Trophoblast cell (in vitro differentiated cells and primary cell): ENCODE measurements around the gene IRF9.

ENCODE experiments used
- DNase-seq, 2 donors: peaks; one replicate each; pipeline ENCODE4 v3.0.0-alpha.2; 2016
- H2AFZ ChIP-seq: 2 replicates; pipeline ENCODE4 v1.6.1; 2013; ENCODE audit warnings: low read length, moderate library complexity, mild to moderate bottlenecking; ENCODE audit not compliant: insufficient read depth, poor library complexity
- H2AK5ac ChIP-seq: 2 replicates; pipeline ENCODE4 v1.6.1; 2013; ENCODE audit warnings: mild to moderate bottlenecking, low read length
- H2BK120ac ChIP-seq: 2 replicates; pipeline ENCODE4 v1.6.1; 2013; ENCODE audit warnings: low read length, mild to moderate bottlenecking, moderate library complexity; ENCODE audit not compliant: insufficient read depth, poor library complexity
- H2BK12ac ChIP-seq: 2 replicates; pipeline ENCODE4 v1.6.1; 2013; ENCODE audit warnings: mild to moderate bottlenecking, low read length, moderate library complexity
- H2BK5ac ChIP-seq: 2 replicates; pipeline ENCODE4 v1.6.1; 2013; ENCODE audit warnings: low read length, low read depth, moderate library complexity, mild to moderate bottlenecking; ENCODE audit not compliant: poor library complexity
- H3K14ac ChIP-seq: 2 replicates; pipeline ENCODE4 v1.6.1; 2013; ENCODE audit warnings: mild to moderate bottlenecking, low read length
- H3K18ac ChIP-seq: 2 replicates; pipeline ENCODE4 v1.6.1; 2013; ENCODE audit warnings: mild to moderate bottlenecking, low read length
- H3K23ac ChIP-seq: 2 replicates; pipeline ENCODE4 v1.6.1; 2013; ENCODE audit warnings: low read length
- H3K27ac ChIP-seq: 2 replicates; pipeline ENCODE4 v1.5.1; 2013; ENCODE audit warnings: low read depth, mild to moderate bottlenecking, inconsistent platforms, low read length, moderate library complexity
- H3K27me3 ChIP-seq: 2 replicates; pipeline ENCODE4 v1.6.1; 2013; ENCODE audit warnings: inconsistent platforms, mild to moderate bottlenecking, low read length, moderate library complexity; ENCODE audit not compliant: insufficient read depth
- H3K36me3 ChIP-seq, 2 experiments: 1 replicate in 1 of 2; 2 replicates in 1 of 2; pipeline ENCODE4 v1.6.1; 2013; ENCODE audit warnings: low read length in 2 of 2, mild to moderate bottlenecking in 2 of 2, moderate library complexity in 1 of 2; ENCODE audit not compliant: insufficient read depth in 2 of 2, control insufficient read depth in 1 of 2
- H3K4ac ChIP-seq: 2 replicates; pipeline ENCODE4 v1.6.1; 2013; ENCODE audit warnings: low read depth, mild to moderate bottlenecking, low read length, moderate library complexity
- H3K4me1 ChIP-seq, 2 experiments: 1 replicate in 1 of 2; 2 replicates in 1 of 2; pipeline ENCODE4 v1.6.1; 2013; ENCODE audit warnings: low read length in 2 of 2, mild to moderate bottlenecking in 2 of 2, moderate library complexity in 1 of 2; ENCODE audit not compliant: insufficient read depth in 2 of 2, control insufficient read depth in 1 of 2
- H3K4me2 ChIP-seq: 2 replicates; pipeline ENCODE4 v1.6.1; 2013; ENCODE audit warnings: inconsistent platforms, mild to moderate bottlenecking, low read length, moderate library complexity
- H3K4me3 ChIP-seq: 2 replicates; pipeline ENCODE4 v1.5.1; 2013; ENCODE audit warnings: mild to moderate bottlenecking, low read depth, low read length, inconsistent platforms
- H3K79me1 ChIP-seq: one replicate; pipeline ENCODE4 v1.6.1; 2013; ENCODE audit warnings: low read length
- H3K79me2 ChIP-seq: 2 replicates; pipeline ENCODE4 v1.6.1; 2013; ENCODE audit warnings: low read length, mild to moderate bottlenecking; ENCODE audit not compliant: control insufficient read depth, insufficient read depth, poor library complexity
- H3K9ac ChIP-seq: 2 replicates; pipeline ENCODE4 v1.6.1; 2013; ENCODE audit warnings: mild to moderate bottlenecking, low read length
- H3K9me3 ChIP-seq: 2 replicates; pipeline ENCODE4 v1.6.1; 2013; ENCODE audit warnings: low read depth, mild to moderate bottlenecking, control low read depth, inconsistent platforms, low read length; ENCODE audit not compliant: insufficient read depth
- H4K12ac ChIP-seq: 2 replicates; pipeline ENCODE4 v1.6.1; 2013; ENCODE audit warnings: low read depth, mild to moderate bottlenecking, low read length, moderate library complexity
- H4K8ac ChIP-seq: 2 replicates; pipeline ENCODE4 v1.6.1; 2013; ENCODE audit warnings: low read depth, mild to moderate bottlenecking, low read length, moderate library complexity
- H4K91ac ChIP-seq: one replicate; pipeline ENCODE4 v1.6.1; 2013; ENCODE audit warnings: low read depth, mild to moderate bottlenecking, low read length, moderate library complexity
- WGBS: extraction: QIAGEN DNeasy Blood & Tissue Kit; methylation state at CpG from one replicate; pipeline ENCODE4 v1.1.7; 2013; ENCODE audit warnings: missing lambda C conversion rate; ENCODE audit not compliant: insufficient read length, insufficient coverage; ENCODE audit errors: extremely low coverage; 5-methylcytosine and 5-hydroxymethylcytosine counted together

IRF9 gene

DNA sequence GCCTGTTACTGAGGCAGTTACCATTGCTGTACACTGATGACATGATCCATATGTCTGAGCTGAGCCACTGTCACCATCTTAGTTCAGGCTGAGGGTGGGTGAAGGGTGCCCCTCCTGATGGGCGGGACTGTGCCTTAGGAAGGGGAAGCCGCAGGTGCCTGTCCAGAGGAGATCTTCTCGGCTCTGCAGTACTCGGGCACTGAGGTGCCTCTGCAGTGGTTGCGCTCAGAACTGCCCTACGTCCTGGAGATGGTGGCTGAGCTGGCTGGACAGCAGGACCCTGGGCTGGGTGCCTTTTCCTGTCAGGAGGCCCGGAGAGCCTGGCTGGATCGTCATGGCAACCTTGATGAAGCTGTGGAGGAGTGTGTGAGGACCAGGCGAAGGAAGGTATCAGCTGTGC, 10.1 kb upstream of the IRF9 start:
- no peak overlapping the region for H3K18ac ChIP-seq
- H3K4me2 ChIP-seq, result no peak overlapping the region
- H2BK12ac ChIP-seq, result no peak overlapping the region
- H2AFZ ChIP-seq, result no peak overlapping the region
- peaks cover 8 to 9% of the 10 kb centered on the region in 2 experiments for H3K4me1 ChIP-seq
- H3K9ac ChIP-seq, result no peak overlapping the region
- no peak overlapping the region for H4K12ac ChIP-seq
- H4K8ac ChIP-seq, result no peak overlapping the region
- H2BK120ac ChIP-seq, result no peak overlapping the region
- no peaks in the 10 kb centered on the region for H3K27me3 ChIP-seq
- H3K36me3 ChIP-seq, result peaks cover 38 to 49% of the 10 kb centered on the region in 2 experiments
- WGBS, result no CpG with 5 or more reads among the region's 9 CpGs
- H3K79me2 ChIP-seq, result peaks cover 14% of the 10 kb centered on the region
- no peak for DNase-seq
- H4K91ac ChIP-seq, result no peak overlapping the region
- H3K4ac ChIP-seq, result no peak overlapping the region
- peaks cover 13% of the 10 kb centered on the region for H3K79me1 ChIP-seq
- no peak overlapping the region for H3K23ac ChIP-seq
- no peak overlapping the region for H3K27ac ChIP-seq
- H3K4me3 ChIP-seq, result no peak overlapping the region
- no peak overlapping the region for H2AK5ac ChIP-seq
- no peak overlapping the region for H3K14ac ChIP-seq
- H3K9me3 ChIP-seq, result peaks cover 3% of the 10 kb centered on the region
- H2BK5ac ChIP-seq, result no peak overlapping the region

- Histone ChIP-seq H3K79me2 (peaks cover 11% of the 10 kb centered on the region), H3K36me3 (peaks cover 42 to 54% of the 10 kb centered on the region in 2 experiments), H3K4me3 (no peak overlapping the region), H3K4me1 (peaks cover 8% of the 10 kb centered on the region in 2 experiments), H3K18ac (no peak overlapping the region), H3K79me1 (peaks cover 9% of the 10 kb centered on the region), H3K4ac (no peak overlapping the region), H2AFZ (no peak overlapping the region), H4K91ac (no peak overlapping the region), H3K9ac (no peak overlapping the region), H3K27ac (no peak overlapping the region), H3K14ac (no peak overlapping the region), H3K23ac (no peak overlapping the region), H3K9me3 (peaks cover 3% of the 10 kb centered on the region), H2BK5ac (no peak overlapping the region), H4K12ac (no peak overlapping the region), H3K27me3 (no peaks in the 10 kb centered on the region), H2BK120ac (no peak overlapping the region), H2BK12ac (no peak overlapping the region), H2AK5ac (no peak overlapping the region), H3K4me2 (no peak overlapping the region), H4K8ac (no peak overlapping the region)
- no CpG with 5 or more reads among the region's 16 CpGs for WGBS
- no peak for DNase-seq
Observed at GRCh38 chr14:24151404-24152080, 9.5 kb upstream of the IRF9 start.

GRCh38 chr14:24155100-24155499, 6.0 kb upstream of the IRF9 start:
- no peak overlapping the region for H2AFZ ChIP-seq
- H4K12ac ChIP-seq, result no peak overlapping the region
- no peak overlapping the region for H2BK12ac ChIP-seq
- no peak overlapping the region for H3K4ac ChIP-seq
- no peak overlapping the region for H3K14ac ChIP-seq
- no peak overlapping the region for H2AK5ac ChIP-seq
- H3K9me3 ChIP-seq, result peaks cover 3% of the 10 kb centered on the region
- H3K4me2 ChIP-seq, result no peak overlapping the region
- H3K27ac ChIP-seq, result no peak overlapping the region
- H3K23ac ChIP-seq, result no peak overlapping the region
- no peak overlapping the region for H4K91ac ChIP-seq
- no peak for DNase-seq
- H3K36me3 ChIP-seq, result peaks cover 55 to 64% of the 10 kb centered on the region in 2 experiments
- H2BK120ac ChIP-seq, result no peak overlapping the region
- whole genome bisulfite sequencing, result no CpG with 5 or more reads among the region's 10 CpGs
- H3K79me1 ChIP-seq, result no peaks in the 10 kb centered on the region
- H3K9ac ChIP-seq, result no peak overlapping the region
- no peak overlapping the region for H3K18ac ChIP-seq
- no peaks in the 10 kb centered on the region for H3K27me3 ChIP-seq
- no peak overlapping the region for H4K8ac ChIP-seq
- no peak overlapping the region for H2BK5ac ChIP-seq
- no peak overlapping the region for H3K4me3 ChIP-seq
- H3K79me2 ChIP-seq, result no peaks in the 10 kb centered on the region
- H3K4me1 ChIP-seq, result no peaks in the 10 kb centered on the region

GRCh38 chr14:24156840-24157239, 4.2 kb upstream of the IRF9 start:
- DNase-seq, result no peak
- WGBS, result no CpG with 5 or more reads among the region's 1 CpG
- peaks cover 4% of the 10 kb centered on the region for H3K79me1 ChIP-seq

More at GRCh38 chr14:24156840-24157239, 4.2 kb upstream of the IRF9 start:
- H2AK5ac ChIP-seq, result no peak overlapping the region
- no peak overlapping the region for H4K91ac ChIP-seq
- H3K27me3 ChIP-seq, result no peaks in the 10 kb centered on the region
- no peak overlapping the region for H3K9ac ChIP-seq
- H3K4me3 ChIP-seq, result no peak overlapping the region
- H2BK12ac ChIP-seq, result no peak overlapping the region
- H3K14ac ChIP-seq, result no peak overlapping the region
- H3K4ac ChIP-seq, result no peak overlapping the region
- no peak overlapping the region for H3K27ac ChIP-seq
- no peak overlapping the region for H3K23ac ChIP-seq
- H4K12ac ChIP-seq, result no peak overlapping the region
- H3K4me1 ChIP-seq, result peaks cover 3 to 5% of the 10 kb centered on the region in 2 experiments
- peaks cover 46 to 54% of the 10 kb centered on the region in 2 experiments for H3K36me3 ChIP-seq
- no peak overlapping the region for H4K8ac ChIP-seq
- no peak overlapping the region for H3K4me2 ChIP-seq
- peaks cover 2% of the 10 kb centered on the region for H3K79me2 ChIP-seq
- H2BK5ac ChIP-seq, result no peak overlapping the region
- H3K18ac ChIP-seq, result no peak overlapping the region
- H2BK120ac ChIP-seq, result no peak overlapping the region
- H2AFZ ChIP-seq, result no peak overlapping the region
- H3K9me3 ChIP-seq, result no peaks in the 10 kb centered on the region
